GM19324 (cell line): ENCODE results near the gene INPPL1.
"Not testable (repeated sequence)": the region's sequence is repeated elsewhere in the genome, so short reads cannot be mapped to it uniquely, and the experiment has no call there.

ENCODE experiments used
- ATAC-seq: cut with Tn5 transposase; IDR thresholded peaks from one replicate; pipeline ENCODE4 v1.9.1; 2021; ENCODE audit warnings: mild to moderate bottlenecking, moderate library complexity; ENCODE audit not compliant: unreplicated experiment, low FRiP score

The INPPL1 gene, protein sequence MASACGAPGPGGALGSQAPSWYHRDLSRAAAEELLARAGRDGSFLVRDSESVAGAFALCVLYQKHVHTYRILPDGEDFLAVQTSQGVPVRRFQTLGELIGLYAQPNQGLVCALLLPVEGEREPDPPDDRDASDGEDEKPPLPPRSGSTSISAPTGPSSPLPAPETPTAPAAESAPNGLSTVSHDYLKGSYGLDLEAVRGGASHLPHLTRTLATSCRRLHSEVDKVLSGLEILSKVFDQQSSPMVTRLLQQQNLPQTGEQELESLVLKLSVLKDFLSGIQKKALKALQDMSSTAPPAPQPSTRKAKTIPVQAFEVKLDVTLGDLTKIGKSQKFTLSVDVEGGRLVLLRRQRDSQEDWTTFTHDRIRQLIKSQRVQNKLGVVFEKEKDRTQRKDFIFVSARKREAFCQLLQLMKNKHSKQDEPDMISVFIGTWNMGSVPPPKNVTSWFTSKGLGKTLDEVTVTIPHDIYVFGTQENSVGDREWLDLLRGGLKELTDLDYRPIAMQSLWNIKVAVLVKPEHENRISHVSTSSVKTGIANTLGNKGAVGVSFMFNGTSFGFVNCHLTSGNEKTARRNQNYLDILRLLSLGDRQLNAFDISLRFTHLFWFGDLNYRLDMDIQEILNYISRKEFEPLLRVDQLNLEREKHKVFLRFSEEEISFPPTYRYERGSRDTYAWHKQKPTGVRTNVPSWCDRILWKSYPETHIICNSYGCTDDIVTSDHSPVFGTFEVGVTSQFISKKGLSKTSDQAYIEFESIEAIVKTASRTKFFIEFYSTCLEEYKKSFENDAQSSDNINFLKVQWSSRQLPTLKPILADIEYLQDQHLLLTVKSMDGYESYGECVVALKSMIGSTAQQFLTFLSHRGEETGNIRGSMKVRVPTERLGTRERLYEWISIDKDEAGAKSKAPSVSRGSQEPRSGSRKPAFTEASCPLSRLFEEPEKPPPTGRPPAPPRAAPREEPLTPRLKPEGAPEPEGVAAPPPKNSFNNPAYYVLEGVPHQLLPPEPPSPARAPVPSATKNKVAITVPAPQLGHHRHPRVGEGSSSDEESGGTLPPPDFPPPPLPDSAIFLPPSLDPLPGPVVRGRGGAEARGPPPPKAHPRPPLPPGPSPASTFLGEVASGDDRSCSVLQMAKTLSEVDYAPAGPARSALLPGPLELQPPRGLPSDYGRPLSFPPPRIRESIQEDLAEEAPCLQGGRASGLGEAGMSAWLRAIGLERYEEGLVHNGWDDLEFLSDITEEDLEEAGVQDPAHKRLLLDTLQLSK

DNA sequence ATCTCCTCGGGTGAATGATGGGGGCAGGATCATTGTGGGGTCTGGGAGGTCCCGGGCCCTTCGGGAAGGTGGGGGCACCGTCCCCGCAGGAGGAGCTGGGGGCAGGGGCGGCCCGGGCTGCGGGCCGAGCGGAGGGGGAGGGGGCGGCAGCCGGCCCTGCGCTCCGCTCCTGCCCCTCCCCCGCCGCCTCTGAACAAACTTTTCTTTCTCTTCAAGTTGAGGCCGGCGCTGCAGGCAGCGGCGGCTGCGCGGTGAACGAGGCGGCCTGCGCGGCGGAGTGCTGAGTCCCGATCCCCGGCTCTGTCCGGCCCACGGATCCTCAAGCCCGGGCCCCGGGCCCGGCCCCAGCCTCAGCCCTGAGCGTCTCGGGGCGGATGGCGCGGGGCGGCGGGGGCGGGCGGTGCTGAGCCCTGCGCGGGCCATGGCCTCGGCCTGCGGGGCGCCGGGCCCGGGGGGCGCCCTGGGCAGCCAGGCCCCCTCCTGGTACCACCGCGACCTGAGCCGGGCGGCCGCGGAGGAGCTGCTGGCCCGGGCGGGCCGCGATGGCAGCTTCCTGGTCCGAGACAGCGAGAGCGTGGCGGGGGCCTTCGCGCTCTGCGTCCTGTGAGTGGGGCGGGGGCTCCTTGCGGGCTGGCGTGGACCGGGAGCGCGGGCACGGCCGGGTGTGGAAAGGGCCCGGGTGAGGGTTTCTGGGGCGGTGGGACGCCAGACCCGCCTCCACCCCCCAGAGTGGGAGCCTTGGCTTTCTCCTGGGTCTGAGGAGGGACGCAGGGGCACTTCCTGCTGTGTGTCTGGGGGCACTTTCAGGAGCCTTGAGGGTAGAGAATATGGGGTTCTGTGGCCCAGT lies at the start of gene INPPL1:
TSS of gene INPPL1 (plus strand) at position 204 of the 847 bp plus-strand sequence. CDS start at position 422, 218 bp downstream.
- no peak for ATAC-seq

DNA sequence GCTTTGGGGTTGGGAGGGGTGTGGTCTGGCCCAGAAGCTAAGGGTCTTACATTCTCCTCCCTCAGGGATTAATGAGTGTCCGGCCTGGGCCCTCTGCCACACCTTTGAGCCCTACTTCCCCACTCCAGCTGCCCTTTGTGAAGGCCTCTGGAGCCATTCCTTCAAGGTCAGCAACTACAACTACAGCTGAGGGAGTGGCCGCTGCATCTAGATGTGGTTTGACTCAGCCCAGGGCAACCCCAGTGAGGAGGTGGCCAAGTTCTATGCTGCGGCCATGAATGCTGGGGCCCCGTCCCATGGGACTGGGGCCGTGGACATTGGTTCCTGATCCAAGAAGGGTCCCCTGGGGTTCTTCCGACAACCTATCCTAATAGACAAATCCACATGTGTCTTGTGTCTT lies 46.9 kb upstream of the INPPL1 start:
- no peak for ATAC-seq

DNA sequence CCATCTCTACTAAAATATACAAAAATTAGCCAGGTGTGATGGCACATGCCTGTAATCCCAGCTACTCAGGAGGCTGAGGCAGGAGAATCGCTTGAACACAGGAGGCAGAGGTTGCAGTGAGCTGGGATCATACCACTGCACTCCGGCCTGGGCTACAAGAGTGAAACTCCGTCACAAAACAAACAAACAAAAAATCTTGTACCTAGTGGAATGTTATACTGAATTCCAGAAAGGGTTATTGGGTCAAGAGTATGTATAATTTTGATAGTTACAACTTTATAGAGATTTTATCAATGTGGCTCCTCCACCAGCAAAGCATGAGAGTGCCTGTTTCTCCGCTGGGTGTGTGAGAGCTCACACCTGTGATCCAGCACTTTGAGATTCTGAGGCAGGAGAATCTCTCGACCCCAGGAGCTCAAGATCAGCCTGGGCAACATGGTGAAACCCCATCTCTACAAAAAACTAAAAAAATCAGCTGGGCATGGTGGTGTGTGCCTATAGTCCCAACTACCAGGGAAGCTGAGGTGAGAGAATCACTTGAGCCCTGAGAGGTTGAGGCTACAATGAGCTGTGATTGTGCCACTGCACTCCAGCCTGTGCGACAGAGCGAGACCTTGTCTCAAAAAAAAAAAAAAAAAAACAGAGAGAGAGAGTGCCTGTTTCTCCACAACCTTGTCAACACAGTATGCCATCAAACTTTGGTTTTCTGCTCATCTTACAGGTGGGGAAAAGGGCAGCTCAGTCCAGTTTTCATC lies 45.3 kb upstream of the INPPL1 start:
- ATAC-seq = no peak

DNA sequence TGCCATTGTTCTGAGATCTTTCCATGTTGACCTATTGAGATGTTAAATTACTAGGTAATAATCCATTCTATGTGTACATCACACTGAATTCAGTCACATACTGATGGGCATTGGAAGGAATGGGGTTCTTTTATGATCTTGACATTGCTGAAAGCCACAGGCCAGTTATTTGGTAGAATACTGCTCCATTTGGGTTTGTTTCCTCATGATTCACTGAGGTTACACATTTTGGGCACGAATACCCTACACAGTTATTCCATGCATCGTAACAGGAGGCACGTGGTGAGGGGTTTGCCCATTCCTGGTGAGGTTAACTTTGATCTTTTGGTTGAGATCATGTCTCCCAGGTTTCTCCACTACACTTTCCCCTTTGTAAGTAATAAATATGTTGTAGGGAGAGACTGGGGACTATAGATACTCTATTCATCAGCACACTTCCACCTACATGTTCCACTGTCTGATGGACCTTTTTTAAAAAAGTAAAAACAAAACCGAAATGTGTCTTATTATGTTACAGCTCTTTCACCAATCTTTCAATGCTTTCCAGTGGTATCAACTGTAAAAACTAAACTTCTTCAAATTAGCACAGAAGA lies 44.7 kb upstream of the INPPL1 start:
- ATAC-seq = no peak

DNA sequence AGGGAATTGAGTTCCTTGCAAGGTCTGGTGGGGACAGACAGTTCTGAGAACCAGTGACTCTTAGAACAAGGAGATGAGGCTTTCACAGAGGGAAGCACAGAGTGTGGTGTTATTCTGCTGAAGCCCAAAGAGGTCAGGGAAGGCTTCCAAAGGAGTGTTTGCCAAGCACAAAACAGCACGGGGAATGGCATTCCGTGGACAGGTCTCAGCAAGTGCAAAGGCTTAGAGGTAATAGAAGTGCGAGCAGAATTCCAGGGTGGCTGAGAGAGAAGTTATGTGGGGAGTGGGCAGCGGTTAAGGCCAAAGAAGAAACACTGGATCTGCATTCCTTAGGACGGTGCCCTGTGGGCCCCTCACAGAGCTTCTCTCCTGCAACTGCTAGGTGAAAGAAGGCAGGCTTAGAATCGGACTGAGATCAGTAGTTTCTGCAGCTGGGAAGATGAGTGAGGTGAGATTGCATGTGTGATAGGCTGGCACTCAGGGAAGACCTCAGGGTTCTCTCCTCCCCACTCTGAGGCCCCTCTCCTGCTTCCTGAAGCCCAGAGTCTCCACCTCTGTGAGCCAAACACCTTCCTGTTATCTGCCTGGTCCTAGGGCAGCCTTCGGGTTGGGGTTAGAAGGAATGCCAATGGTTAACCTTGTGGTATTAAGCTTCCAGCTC lies 43.5 kb upstream of the INPPL1 start:
- ATAC-seq = not testable (repeated sequence)

DNA sequence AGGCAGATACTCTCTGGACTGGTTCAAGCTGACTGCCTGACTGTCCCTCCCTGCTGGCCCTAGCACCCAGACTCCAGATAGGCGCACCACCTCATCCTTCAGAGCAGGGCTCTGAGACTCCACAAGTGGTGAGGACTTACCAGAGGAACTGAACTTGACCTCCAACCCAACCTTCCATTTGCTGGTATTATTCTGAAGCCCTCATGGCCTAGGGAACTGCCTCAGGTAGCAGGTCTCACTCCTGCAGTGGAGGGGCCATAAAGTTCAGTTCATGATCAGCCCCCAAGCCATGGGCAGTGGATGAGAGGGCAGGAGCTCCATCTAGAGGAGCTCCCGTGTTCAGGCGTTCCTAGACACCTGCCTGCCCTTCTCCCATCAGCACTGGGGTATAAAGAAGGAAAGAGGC lies 43.0 kb upstream of the INPPL1 start:
- ATAC-seq = not testable (repeated sequence)

DNA sequence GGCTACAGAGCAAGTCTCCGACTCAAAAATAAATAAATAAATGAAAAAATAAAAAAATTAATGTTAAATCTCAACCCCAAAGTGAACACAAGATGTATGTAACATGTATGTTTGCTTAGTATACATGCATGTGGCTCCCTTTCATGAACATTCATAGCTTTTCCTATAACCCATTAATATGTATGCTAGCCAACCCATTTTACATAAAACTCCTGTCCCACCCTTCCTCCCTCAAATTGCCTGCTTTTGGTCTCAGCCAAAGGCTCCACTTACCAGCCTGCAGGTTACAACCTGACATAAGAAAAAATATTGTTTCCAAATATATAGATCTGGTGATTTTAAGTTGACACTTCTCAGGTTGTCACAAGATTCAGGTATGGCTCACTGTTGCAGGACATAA lies 36.3 kb upstream of the INPPL1 start:
- no peak for ATAC-seq

DNA sequence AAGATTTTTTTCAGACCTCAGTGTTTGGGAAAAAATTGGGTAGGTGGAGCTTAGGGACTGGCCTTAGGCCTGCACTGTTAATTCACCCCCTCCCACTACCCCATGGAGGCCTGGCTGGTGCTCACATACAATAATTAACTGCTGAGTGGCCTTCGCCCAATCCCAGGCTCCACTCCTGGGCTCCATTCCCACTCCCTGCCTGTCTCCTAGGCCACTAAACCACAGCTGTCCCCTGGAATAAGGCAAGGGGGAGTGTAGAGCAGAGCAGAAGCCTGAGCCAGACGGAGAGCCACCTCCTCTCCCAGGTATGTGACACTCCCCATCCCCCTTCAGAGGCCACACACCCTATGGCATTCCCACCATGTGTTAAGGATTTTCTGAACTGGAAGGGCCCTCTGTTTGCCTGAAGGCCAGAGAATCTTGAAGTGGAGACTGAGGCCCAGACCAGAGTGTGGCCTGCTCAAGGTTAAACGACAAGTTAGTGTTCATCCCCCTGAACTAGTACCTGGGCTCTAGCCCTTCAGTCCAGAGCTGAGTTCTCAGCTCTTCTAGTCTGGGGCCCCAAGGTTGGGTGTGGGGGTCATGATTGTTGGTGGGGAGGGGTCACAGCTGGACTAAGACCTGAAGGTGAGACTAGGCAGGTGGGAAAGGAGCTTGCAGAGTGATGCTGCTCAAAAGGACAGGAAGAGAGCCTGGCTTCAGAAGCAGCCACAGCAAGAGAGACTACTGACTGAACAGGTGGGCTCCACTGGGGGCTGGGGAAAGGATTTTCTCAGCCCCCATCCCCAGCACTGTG lies 34.9 kb upstream of the INPPL1 start:
- no peak for ATAC-seq

DNA sequence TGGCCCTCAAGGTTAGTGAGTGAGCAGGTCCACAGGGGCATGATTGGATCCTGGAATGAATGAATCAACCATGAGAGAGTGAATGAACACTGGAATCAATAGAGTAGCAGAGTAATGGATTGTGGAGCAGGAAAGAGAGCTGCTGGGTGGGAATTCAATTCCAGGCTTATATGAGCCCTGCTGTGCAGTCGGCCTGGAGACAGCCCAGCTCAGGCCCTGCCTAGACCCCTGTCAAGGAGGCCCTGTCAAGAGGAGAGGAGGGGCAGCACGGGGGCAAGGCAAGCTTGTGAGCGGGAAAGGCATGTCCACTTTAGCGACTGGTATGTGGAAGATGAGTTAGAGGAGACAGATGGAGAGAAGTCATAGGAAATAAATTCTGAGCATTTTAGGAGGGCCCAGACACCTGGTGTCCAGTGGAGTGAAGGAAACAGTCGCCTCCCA lies 33.9 kb upstream of the INPPL1 start:
- no peak for ATAC-seq

DNA sequence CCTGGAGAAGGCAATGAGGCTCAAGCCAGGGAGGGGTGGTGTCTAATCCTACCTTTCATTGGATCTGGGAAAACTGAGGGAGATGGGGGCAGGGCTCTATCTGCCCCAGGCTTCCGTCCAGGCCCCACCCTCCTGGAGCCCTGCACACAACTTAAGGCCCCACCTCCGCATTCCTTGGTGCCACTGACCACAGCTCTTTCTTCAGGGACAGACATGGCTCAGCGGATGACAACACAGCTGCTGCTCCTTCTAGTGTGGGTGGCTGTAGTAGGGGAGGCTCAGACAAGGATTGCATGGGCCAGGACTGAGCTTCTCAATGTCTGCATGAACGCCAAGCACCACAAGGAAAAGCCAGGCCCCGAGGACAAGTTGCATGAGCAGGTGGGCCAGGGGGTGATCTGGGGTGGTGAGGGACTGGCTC lies 32.6 kb upstream of the INPPL1 start, which contains the start of gene FOLR1:
TSS of gene FOLR1 (plus strand) at position 180 of the 421 bp plus-strand sequence. CDS start at position 214, 34 bp downstream.
- no peak for ATAC-seq

DNA sequence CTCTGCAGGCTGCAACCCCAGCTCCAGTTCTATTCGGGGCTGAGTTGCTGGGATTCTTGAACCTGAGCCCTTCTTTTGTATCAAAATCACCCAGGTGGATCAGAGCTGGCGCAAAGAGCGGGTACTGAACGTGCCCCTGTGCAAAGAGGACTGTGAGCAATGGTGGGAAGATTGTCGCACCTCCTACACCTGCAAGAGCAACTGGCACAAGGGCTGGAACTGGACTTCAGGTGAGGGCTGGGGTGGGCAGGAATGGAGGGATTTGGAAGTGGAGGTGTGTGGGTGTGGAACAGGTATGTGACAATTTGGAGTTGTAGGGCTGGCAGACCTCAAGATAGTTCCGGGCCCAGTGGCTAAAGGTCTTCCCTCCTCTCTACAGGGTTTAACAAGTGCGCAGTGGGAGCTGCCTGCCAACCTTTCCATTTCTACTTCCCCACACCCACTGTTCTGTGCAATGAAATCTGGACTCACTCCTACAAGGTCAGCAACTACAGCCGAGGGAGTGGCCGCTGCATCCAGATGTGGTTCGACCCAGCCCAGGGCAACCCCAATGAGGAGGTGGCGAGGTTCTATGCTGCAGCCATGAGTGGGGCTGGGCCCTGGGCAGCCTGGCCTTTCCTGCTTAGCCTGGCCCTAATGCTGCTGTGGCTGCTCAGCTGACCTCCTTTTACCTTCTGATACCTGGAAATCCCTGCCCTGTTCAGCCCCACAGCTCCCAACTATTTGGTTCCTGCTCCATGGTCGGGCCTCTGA lies 28.9 kb upstream of the INPPL1 start:
- no peak for ATAC-seq

DNA sequence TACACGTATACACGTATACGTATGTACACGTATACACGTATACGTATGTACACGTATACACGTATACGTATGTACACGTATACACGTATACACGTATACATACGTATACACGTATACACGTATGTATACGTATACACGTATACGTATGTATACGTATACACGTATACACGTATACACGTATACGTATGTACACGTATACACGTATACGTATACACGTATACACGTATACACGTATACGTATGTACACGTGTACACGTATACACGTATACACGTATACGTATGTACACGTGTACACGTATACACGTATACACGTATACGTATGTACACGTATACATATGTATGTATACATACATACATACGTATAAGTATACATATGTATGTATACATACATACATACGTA lies 23.1 kb upstream of the INPPL1 start:
- ATAC-seq = not testable (repeated sequence)

DNA sequence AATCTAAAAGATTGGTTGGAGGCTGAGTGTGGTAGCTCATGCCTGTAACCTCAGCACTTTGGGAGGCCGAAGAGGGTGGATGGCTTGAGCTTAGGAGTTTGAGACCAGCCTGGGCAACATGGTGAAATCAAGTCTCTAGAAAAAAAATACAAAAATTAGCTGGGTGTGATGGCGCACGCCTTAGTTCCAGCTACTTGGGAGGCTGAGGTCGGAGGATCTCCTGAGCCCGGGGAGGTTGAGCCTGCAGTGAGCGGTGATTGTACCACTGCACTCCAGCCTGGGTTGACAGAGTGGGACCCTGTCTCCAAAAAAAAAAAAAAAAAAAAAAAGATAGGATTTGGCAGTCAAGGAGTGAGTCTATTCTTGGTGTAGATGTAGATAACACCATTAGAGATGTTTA lies 22.0 kb upstream of the INPPL1 start:
- ATAC-seq = no peak

DNA sequence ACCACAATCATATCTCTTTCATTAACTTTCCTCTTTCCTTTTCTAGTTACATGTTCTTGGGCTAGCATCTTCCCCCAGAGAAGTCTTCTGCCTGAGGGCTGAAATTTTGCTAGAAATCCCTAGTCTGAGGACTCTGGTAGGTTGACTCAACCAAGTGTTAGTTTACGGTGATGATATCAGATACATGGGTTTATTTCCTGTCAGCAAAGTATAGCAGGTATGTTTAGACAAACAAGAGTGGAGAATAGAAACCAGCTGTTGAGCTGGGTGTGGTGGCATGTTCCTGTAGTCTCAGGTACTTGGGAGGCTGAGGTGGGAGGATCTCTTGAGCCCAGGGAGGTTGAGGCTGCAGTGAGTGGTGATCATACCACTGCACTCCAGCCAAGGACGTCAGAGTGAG lies 21.4 kb upstream of the INPPL1 start:
- ATAC-seq = no peak

DNA sequence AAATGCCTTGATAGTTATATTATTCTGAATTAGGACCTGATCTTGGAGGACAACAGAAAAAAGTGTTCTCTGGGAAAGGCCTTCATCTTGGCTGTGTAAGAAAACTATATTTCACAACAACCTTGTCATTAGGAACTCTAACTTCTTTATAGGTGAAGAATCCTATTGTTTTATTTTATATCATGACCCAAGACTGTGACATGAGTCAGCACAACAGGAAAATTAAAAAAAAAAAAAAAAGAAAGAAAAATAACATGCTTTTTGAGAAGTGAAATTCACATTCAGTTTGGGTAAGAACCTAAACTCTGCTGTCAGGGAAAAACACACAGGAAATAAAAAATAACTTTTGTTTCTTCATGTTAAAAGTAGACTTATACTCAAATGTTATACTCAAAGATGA lies 19.7 kb upstream of the INPPL1 start:
- no peak for ATAC-seq

DNA sequence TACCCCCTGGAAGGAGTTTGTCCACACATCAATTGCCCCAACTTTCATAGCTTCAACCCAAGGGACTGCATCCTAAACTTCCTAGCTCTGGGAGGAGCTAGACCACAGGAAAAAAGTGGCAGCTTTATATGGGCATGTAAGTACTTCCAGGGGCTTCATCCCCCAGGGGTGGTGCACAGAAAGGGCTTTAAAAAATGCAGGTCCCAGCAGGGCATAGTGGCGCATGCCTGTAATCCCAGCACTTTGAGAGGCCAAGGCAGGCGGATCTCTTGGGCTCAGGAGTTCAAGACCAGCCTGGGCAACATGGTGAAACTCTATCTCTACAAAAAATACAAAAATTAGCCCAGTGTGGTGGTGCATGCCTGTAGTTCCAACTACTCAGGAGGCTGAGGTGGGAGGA lies 17.8 kb upstream of the INPPL1 start:
- not testable (repeated sequence) for ATAC-seq

DNA sequence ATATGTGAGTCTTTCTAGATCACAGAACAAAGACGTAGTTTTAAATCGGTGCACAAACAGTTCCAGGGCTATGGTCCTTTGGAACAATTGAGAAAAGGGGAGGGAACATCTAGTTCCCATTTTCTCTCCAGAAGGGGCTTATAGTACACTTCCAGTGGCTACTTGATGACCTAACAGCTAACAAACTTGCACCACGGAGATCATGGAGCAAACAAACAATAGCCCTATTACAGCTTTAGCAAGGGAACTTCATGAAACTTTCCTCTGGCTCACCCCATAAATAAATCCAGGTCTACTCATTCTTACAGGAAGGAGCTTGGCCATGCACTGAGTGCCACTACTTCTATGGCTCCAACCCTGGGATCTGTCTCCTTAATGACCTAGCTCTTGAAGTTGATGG lies 16.3 kb upstream of the INPPL1 start:
- no peak for ATAC-seq
